HepG2 (cell line): ENCODE data around the gene HDHD3. TPM values are rescaled to one million over a fixed set of nuclear protein-coding genes. Genes with fewer than 3 reads are reported as not detected.

Source experiments
- ATAC-seq: fragments of 200-7000 bp; cut with Tn5 transposase; 3 replicates; pipeline ENCODE4 v1.9.1; 2020; ENCODE audit warnings: mild to moderate bottlenecking, moderate library complexity
- BruUV-seq: library from RNA; stranded (reverse); fragments of 400-500 nt; replicated peaks from 2 replicates; lab custom pipeline; 2021; lab: Mats Ljungman, UMichigan
- CTCF ChIA-PET: fragments of 300-600 bp; formaldehyde crosslinking; extraction: SDS; loops from one replicate; lab custom pipeline; 2021; ENCODE audit warnings: low total read pairs, inconsistent platforms, low intra/inter-chr PET ratio; lab: Yijun Ruan, JAX
- POLR2A ChIA-PET: fragments of 350-600 bp; sonication (Branson Sonifier 250); formaldehyde crosslinking; loops from one replicate; lab custom pipeline; 2020; ENCODE audit warnings: antibody characterized with exemption, inconsistent platforms; lab: Yijun Ruan, JAX
- DNase-seq: peaks from one replicate; pipeline ENCODE4 v3.0.0-alpha.2; 2015; ENCODE audit warnings: low spot score
- FAIRE-seq: peaks from 3 replicates; lab custom pipeline; 2011; peaks lifted over from hg19 to GRCh38; lab: Jason Lieb, UNC
- H2AFZ ChIP-seq: one replicate; pipeline ENCODE4 v1.6.1; 2011; ENCODE audit warnings: low read length, inconsistent platforms
- H3K27ac ChIP-seq: fragments of 300-600 bp; 3 replicates; pipeline ENCODE4 v1.8.0; 2011; ENCODE audit warnings: mixed run types, mild to moderate bottlenecking, mixed read lengths, low read length, inconsistent platforms; ENCODE audit not compliant: insufficient read depth; ENCODE audit errors: extremely low read length
- H3K27me3 ChIP-seq, 2 experiments: fragments of 200-600 bp in 1 of 2; 2 replicates in 1 of 2; 3 replicates in 1 of 2; pipeline versions ENCODE4 v1.6.0 to v1.8.0; 2011; ENCODE audit warnings: low read length in 2 of 2, mild to moderate bottlenecking in 2 of 2, moderate library complexity in 2 of 2, inconsistent platforms in 1 of 2; ENCODE audit not compliant: insufficient read depth in 2 of 2, control insufficient read depth in 1 of 2
- H3K36me3 ChIP-seq, 2 experiments: fragments of 200-600 bp in 1 of 2; replicated peaks in 1 of 2; 2 replicates in 1 of 2; 3 replicates in 1 of 2; pipeline versions ENCODE4 v1.5.1 to v1.8.0; 2011; ENCODE audit warnings: low read length in 2 of 2, inconsistent platforms in 1 of 2; ENCODE audit not compliant: insufficient read depth in 2 of 2, control insufficient read depth in 1 of 2
- H3K4me1 ChIP-seq: 2 replicates; pipeline ENCODE4 v1.5.1; 2012; ENCODE audit warnings: low read length, inconsistent platforms; ENCODE audit not compliant: insufficient read depth
- H3K4me2 ChIP-seq: 2 replicates; pipeline ENCODE4 v1.6.0; 2011; ENCODE audit warnings: low read depth, low read length, inconsistent platforms
- H3K4me3 ChIP-seq, 3 experiments: fragments of 200-600 bp in 1 of 3; sonication (generic), shearing (Covaris generic) in 1 of 3; replicated peaks in 1 of 3; 2 replicates each; pipeline ENCODE4 v1.5.1; 2011 to 2016; ENCODE audit warnings: low read length in 3 of 3, inconsistent platforms in 2 of 3, low read depth in 2 of 3, mild to moderate bottlenecking in 2 of 3, control low read depth in 1 of 3, mixed read lengths in 1 of 3; ENCODE audit not compliant: insufficient read depth in 1 of 3
- H3K79me2 ChIP-seq: one replicate; pipeline ENCODE4 v1.6.1; 2011; ENCODE audit warnings: low read length, inconsistent platforms; ENCODE audit not compliant: insufficient read depth
- H3K9ac ChIP-seq: 2 replicates; pipeline ENCODE4 v1.6.0; 2011; ENCODE audit warnings: mild to moderate bottlenecking, low read depth, low read length, inconsistent platforms; ENCODE audit not compliant: insufficient read depth
- H3K9me3 ChIP-seq: 2 replicates; pipeline ENCODE4 v1.5.1; 2012; ENCODE audit warnings: mild to moderate bottlenecking, low read length
- H4K20me1 ChIP-seq: 2 replicates; pipeline ENCODE4 v1.6.0; 2011; ENCODE audit warnings: inconsistent platforms, mild to moderate bottlenecking, low read length, moderate library complexity; ENCODE audit not compliant: insufficient read depth
- E2F5 ChIP-seq: sonication (generic); formaldehyde crosslinking; conservative IDR thresholded peaks from 2 replicates; pipeline ENCODE4 v1.4.0; 2020; ENCODE audit warnings: missing genetic modification reagents
- ELF3 ChIP-seq: IDR thresholded peaks from 2 replicates; pipeline ENCODE4 v1.6.1; 2016; ENCODE audit warnings: missing genetic modification reagents, missing compliant biosample characterization
- NR2F1 ChIP-seq, 2 experiments: fragments of 450-650 bp in 1 of 2; formaldehyde crosslinking in 1 of 2; IDR thresholded peaks; 2 replicates each; pipeline versions ENCODE4 v1.5.0 to v1.6.1; 2016 to 2020; ENCODE audit warnings: mild to moderate bottlenecking in 1 of 2, missing compliant biosample characterization in 1 of 2, missing genetic modification reagents in 1 of 2, moderate library complexity in 1 of 2
- RAD51 ChIP-seq: fragments of 450-650 bp; IDR thresholded peaks from 2 replicates; pipeline ENCODE4 v1.6.1; 2016; ENCODE audit warnings: borderline replicate concordance
- RBM39 ChIP-seq: fragments of 200-400 bp; formaldehyde crosslinking; IDR thresholded peaks from one replicate; pipeline ENCODE4 v1.6.1; 2018; ENCODE audit warnings: antibody characterized with exemption, mild to moderate bottlenecking, low read depth, low read length; ENCODE audit not compliant: poor library complexity, severe bottlenecking
- SIX4 ChIP-seq: sonication (generic); formaldehyde crosslinking; IDR thresholded peaks from 2 replicates; pipeline ENCODE4 v1.4.0; 2020; ENCODE audit warnings: missing genetic modification reagents
- SRF ChIP-seq: IDR thresholded peaks from 2 replicates; pipeline ENCODE4 v1.6.1; 2011; ENCODE audit warnings: mild to moderate bottlenecking, low read depth, low read length, moderate library complexity
- ZBTB7A ChIP-seq: sonication (generic); formaldehyde crosslinking; IDR thresholded peaks from 2 replicates; pipeline ENCODE4 v1.8.0; 2022; ENCODE audit warnings: mild to moderate bottlenecking, missing genetic modification reagents
- WGBS: methylation state at CpG from one replicate; pipeline ENCODE4 v1.1.6; 2017; ENCODE audit warnings: low lambda C conversion rate; 5-methylcytosine and 5-hydroxymethylcytosine counted together
- in situ Hi-C: cut with HindIII; loops from 2 replicates; pipeline ENCODE4 v1.10.0; 2017; ENCODE audit warnings: low pct_unique_long_range_greater_than_20kb; ENCODE audit not compliant: extremely low pct_ligation_motif_present
- intact Hi-C: fragments of 100-400 bp; cut with micrococcal nuclease; formaldehyde crosslinking; loops from one replicate; pipeline ENCODE4 v1.10.0; 2022; ENCODE audit not compliant: unreplicated experiment
- polyA plus RNA-seq, 8 experiments: library from polyadenylated mRNA; depleted of rRNA in 3 of 8; stranded (reverse) in 7 of 8; unstranded in 1 of 8; fragments of >200 nt; fragmentation: Illumina TruSeq in 4 of 8; extraction: Trizol in 4 of 8; gene quantifications; 2 replicates each; pipeline versions ENCODE4 v1.2.1 to v1.2.3, GENCODE V29; 2011 to 2016; ENCODE audit warnings: low read depth in 4 of 8, missing spikeins in 1 of 8, mixed read lengths in 1 of 8; ENCODE audit not compliant: insufficient read depth in 1 of 8
- total RNA-seq, 5 experiments: library from RNA; depleted of rRNA; stranded (reverse); fragments of >200 nt; fragmentation: Illumina TruSeq; extraction: Trizol; gene quantifications; 2 replicates each; pipeline ENCODE4 v1.2.3, GENCODE V29; 2016; ENCODE audit warnings: low read depth in 1 of 5

HDHD3 gene
- total and polyA plus RNA-seq, 2 of the 13 experiments (the other 11 are each of a cell fraction or from before 2014, with no cell fraction given), result 23.1 to 38.5 TPM

GRCh38 chr9:113345671-113346070, 31.1 kb downstream of the HDHD3 start:
- WGBS, result 3% methylated on average over 1 of the region's 1 CpG
- Histone ChIP-seq H2AFZ (no peak overlapping the region), H3K79me2 (no peaks in the 10 kb centered on the region), H4K20me1 (no peaks in the 10 kb centered on the region), H3K9me3 (no peaks in the 10 kb centered on the region), H3K27ac (no peak overlapping the region), H3K4me2 (no peak overlapping the region), H3K4me1 (peaks cover 34% of the 10 kb centered on the region), H3K27me3 (peaks cover 0 to 23% of the 10 kb centered on the region in 2 experiments; a peak in 3 of 5 replicates), H3K9ac (no peak overlapping the region), H3K4me3 (no peak overlapping the region), H3K36me3 (no peaks in the 10 kb centered on the region)
- CTCF ChIA-PET, result interaction anchor here (1.5 kb wide), 1 partner anchor 61 kb away, joined by 4 read pairs; no protein-coding TSS in a partner anchor
- no peak for ATAC-seq
- no peak for DNase-seq
- FAIRE-seq, result no peak
- no TSS peak for BruUV-seq
- TF ChIP-seq SRF (no peak), SIX4 (CRISPR knock-in tag) (no peak), NR2F1 (CRISPR knock-in tag; IDR thresholded peaks at IDR 0.05) (no peak), RAD51 (no peak), ZBTB7A (CRISPR knock-in tag) (no peak), E2F5 (CRISPR knock-in tag) (no peak), RBM39 (no peak), ELF3 (CRISPR knock-in tag) (no peak)
- intact Hi-C loops (loop anchor here (5.0 kb wide), 1 partner anchor 33 kb away; no protein-coding TSS in a partner anchor), in situ Hi-C loops (no loop called here)
- POLR2A ChIA-PET, result no interaction called here
